SU-DHL-6 (cell line): ENCODE measurements around the gene LCMT1.

ENCODE experiments used
- H2AFZ ChIP-seq: fragments of 200-600 bp; sonication (generic); 2 replicates; pipeline ENCODE4 v1.6.1; 2014; ENCODE audit warnings: low read depth, mild to moderate bottlenecking, moderate library complexity, mixed read lengths, antibody characterized with exemption, low read length; ENCODE audit not compliant: severe bottlenecking
- H3F3A ChIP-seq: fragments of 200-600 bp; shearing (Covaris generic); 2 replicates; pipeline ENCODE4 v1.6.0; 2016; ENCODE audit warnings: antibody characterized with exemption, mild to moderate bottlenecking; ENCODE audit not compliant: insufficient read depth
- H3K27ac ChIP-seq: fragments of 200-600 bp; sonication (generic); 2 replicates; pipeline ENCODE4 v1.5.1; 2016; ENCODE audit warnings: low read depth, mild to moderate bottlenecking, low read length, moderate library complexity, mixed read lengths
- H3K27me3 ChIP-seq: fragments of 200-600 bp; sonication (generic), shearing (Covaris generic); 2 replicates; pipeline ENCODE4 v1.6.0; 2014; ENCODE audit warnings: mild to moderate bottlenecking, low read length
- H3K36me3 ChIP-seq: fragments of 200-600 bp; sonication (generic); 2 replicates; pipeline ENCODE4 v1.6.1; 2014; ENCODE audit warnings: mild to moderate bottlenecking, low read length, mixed read lengths
- H3K4me2 ChIP-seq: fragments of 300-600, 200-600 bp; shearing (Covaris generic), sonication (generic); 2 replicates; pipeline ENCODE4 v1.6.0; 2014; ENCODE audit warnings: low read length, low read depth, mild to moderate bottlenecking; ENCODE audit not compliant: poor library complexity, severe bottlenecking
- H3K4me3 ChIP-seq: fragments of 200-600 bp; sonication (generic); 2 replicates; pipeline ENCODE4 v1.5.1; 2014; ENCODE audit warnings: antibody characterized with exemption, low read length, mild to moderate bottlenecking, mixed read lengths; ENCODE audit not compliant: insufficient read depth, poor library complexity, severe bottlenecking
- H3K79me2 ChIP-seq: fragments of 200-600 bp; sonication (generic); 2 replicates; pipeline ENCODE4 v1.6.1; 2014; ENCODE audit warnings: mild to moderate bottlenecking, low read length, moderate library complexity; ENCODE audit not compliant: insufficient read depth
- H3K9ac ChIP-seq: fragments of 200-600 bp; sonication (generic); 2 replicates; pipeline ENCODE4 v1.7.0; 2014; ENCODE audit warnings: mild to moderate bottlenecking, low read length
- H3K9me2 ChIP-seq: fragments of 200-600 bp; sonication (generic); replicated peaks from 2 replicates; pipeline ENCODE4 v1.6.1; 2014; ENCODE audit warnings: low read length; ENCODE audit not compliant: insufficient read depth
- H3K9me3 ChIP-seq: fragments of 200-600 bp; sonication (generic); 2 replicates; pipeline ENCODE4 v1.6.1; 2014; ENCODE audit warnings: low read length, mixed read lengths; ENCODE audit not compliant: insufficient read depth
- H4K20me1 ChIP-seq: fragments of 200-600 bp; sonication (generic); 2 replicates; pipeline ENCODE4 v1.6.1; 2014; ENCODE audit warnings: low read depth, mild to moderate bottlenecking, antibody characterized with exemption, low read length, moderate library complexity, mixed read lengths
- EZH2phosphoT487 ChIP-seq: fragments of 200-600 bp; sonication (generic), shearing (Covaris generic); conservative IDR thresholded peaks from 2 replicates; pipeline ENCODE4 v1.6.1; 2018; ENCODE audit warnings: mild to moderate bottlenecking, antibody characterized with exemption, low read length, moderate library complexity, mixed read lengths
- TF ChIP-seq, protein P1 (sequence below): fragments of 200-600 bp; sonication (generic); IDR thresholded peaks from one replicate; pipeline ENCODE4 v1.5.1; 2017; ENCODE audit warnings: antibody characterized with exemption, mild to moderate bottlenecking, low read length, moderate library complexity; ENCODE audit not compliant: insufficient read depth, poor library complexity, severe bottlenecking

LCMT1 gene

DNA sequence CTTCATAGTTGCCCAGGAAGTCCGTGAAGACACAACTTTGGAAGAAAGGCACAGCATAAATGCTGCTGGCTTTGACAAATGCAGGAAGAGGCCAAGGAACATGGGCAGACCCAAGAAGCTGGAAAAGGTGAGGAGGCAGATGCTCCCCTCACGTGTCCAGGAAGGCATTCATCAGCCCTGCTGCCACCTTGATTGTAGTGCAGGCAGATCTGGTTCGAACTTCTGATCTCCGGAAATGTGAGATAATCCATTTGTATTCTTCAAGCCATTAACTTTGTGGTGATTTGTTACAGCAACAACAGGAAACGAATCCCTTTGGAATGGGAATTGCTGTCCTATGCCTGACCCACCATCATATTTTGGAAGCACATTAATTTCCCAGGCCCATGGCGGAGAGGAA lies 28.5 kb upstream of the LCMT1 start:
- Histone ChIP-seq H3K9me3 (no peaks in the 10 kb centered on the region), H3K79me2 (no peaks in the 10 kb centered on the region), H3K36me3 (no peaks in the 10 kb centered on the region), H3K4me3 (no peak overlapping the region), H3K27ac (no peak overlapping the region), H3F3A (no peaks in the 10 kb centered on the region), H3K9me2 (no peaks in the 10 kb centered on the region), H3K9ac (no peak overlapping the region), H2AFZ (no peak overlapping the region), H3K27me3 (no peaks in the 10 kb centered on the region), H3K4me2 (no peak overlapping the region), H4K20me1 (no peaks in the 10 kb centered on the region)
- TF ChIP-seq, protein P1, sequence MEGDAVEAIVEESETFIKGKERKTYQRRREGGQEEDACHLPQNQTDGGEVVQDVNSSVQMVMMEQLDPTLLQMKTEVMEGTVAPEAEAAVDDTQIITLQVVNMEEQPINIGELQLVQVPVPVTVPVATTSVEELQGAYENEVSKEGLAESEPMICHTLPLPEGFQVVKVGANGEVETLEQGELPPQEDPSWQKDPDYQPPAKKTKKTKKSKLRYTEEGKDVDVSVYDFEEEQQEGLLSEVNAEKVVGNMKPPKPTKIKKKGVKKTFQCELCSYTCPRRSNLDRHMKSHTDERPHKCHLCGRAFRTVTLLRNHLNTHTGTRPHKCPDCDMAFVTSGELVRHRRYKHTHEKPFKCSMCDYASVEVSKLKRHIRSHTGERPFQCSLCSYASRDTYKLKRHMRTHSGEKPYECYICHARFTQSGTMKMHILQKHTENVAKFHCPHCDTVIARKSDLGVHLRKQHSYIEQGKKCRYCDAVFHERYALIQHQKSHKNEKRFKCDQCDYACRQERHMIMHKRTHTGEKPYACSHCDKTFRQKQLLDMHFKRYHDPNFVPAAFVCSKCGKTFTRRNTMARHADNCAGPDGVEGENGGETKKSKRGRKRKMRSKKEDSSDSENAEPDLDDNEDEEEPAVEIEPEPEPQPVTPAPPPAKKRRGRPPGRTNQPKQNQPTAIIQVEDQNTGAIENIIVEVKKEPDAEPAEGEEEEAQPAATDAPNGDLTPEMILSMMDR: no peak
- no peak for TF ChIP-seq EZH2phosphoT487

DNA sequence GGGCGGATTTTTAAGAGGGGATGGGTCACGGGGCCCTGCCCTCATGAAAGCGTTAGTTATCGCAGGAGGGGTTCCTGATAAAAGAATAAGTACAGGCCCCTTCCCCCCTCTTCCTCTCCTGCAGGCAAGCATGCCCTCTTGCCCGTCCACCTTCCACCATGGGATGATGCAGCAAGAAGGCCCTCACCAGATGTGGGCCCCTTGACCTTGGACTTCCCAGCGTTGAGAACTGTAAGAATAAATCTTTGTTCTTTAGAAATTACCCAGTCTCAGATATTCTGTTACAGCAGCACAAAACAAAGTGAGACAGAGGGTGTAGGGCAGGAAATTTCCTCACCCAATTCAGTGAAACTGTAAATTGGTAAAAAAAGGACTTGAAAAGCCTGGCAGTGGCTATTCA lies 27.8 kb upstream of the LCMT1 start:
- no peaks in the 10 kb centered on the region for H4K20me1 ChIP-seq
- no peak overlapping the region for H3K9ac ChIP-seq
- H3F3A ChIP-seq: no peaks in the 10 kb centered on the region
- no peak overlapping the region for H3K4me2 ChIP-seq
- H3K36me3 ChIP-seq: no peaks in the 10 kb centered on the region
- no peaks in the 10 kb centered on the region for H3K9me3 ChIP-seq
- TF ChIP-seq, protein P1: no peak
- no peak for TF ChIP-seq EZH2phosphoT487
- no peak overlapping the region for H2AFZ ChIP-seq
- H3K9me2 ChIP-seq: no peaks in the 10 kb centered on the region
- H3K27ac ChIP-seq: no peak overlapping the region
- H3K79me2 ChIP-seq: no peaks in the 10 kb centered on the region
- H3K4me3 ChIP-seq: no peak overlapping the region
- no peaks in the 10 kb centered on the region for H3K27me3 ChIP-seq

- TF ChIP-seq EZH2phosphoT487: no peak
- TF ChIP-seq, protein P1: no peak
Observed at GRCh38 chr16:25084797-25085196, 26.7 kb upstream of the LCMT1 start.

DNA sequence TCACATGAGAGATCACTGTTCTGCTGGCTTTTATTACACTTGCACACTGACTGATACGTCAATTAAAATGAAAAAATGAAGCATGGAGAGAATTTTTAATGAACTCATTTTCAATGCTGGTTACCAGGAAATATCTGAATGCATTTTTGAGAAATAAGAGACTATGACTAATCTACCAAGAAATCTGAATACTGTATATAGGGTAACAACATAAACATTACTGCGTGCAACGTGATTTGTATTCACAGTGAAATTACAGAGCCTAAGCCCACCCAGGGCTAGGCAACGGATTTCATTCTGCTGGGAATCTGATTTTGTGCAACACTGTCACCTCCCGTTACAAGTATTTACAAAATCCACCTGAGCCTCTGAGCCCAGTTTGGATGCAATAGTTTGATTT lies 23.8 kb upstream of the LCMT1 start:
- no peaks in the 10 kb centered on the region for H3K79me2 ChIP-seq
- no peak overlapping the region for H3K4me2 ChIP-seq
- no peaks in the 10 kb centered on the region for H3K9me2 ChIP-seq
- H2AFZ ChIP-seq: no peak overlapping the region
- H3K4me3 ChIP-seq: no peak overlapping the region
- H3K36me3 ChIP-seq: no peaks in the 10 kb centered on the region
- no peak overlapping the region for H3K9ac ChIP-seq
- TF ChIP-seq, protein P1: no peak
- no peak for TF ChIP-seq EZH2phosphoT487
- H3F3A ChIP-seq: no peaks in the 10 kb centered on the region
- H3K9me3 ChIP-seq: no peaks in the 10 kb centered on the region
- H3K27ac ChIP-seq: no peak overlapping the region
- no peaks in the 10 kb centered on the region for H4K20me1 ChIP-seq
- no peaks in the 10 kb centered on the region for H3K27me3 ChIP-seq

More at GRCh38 chr16:25084797-25085196, 26.7 kb upstream of the LCMT1 start:
- Histone ChIP-seq H3K79me2 (no peaks in the 10 kb centered on the region), H3K4me2 (no peak overlapping the region), H3F3A (no peaks in the 10 kb centered on the region), H3K27ac (no peak overlapping the region), H3K9me3 (no peaks in the 10 kb centered on the region), H3K36me3 (no peaks in the 10 kb centered on the region), H3K9me2 (no peaks in the 10 kb centered on the region), H3K27me3 (no peaks in the 10 kb centered on the region), H3K9ac (no peak overlapping the region), H4K20me1 (no peaks in the 10 kb centered on the region), H3K4me3 (no peak overlapping the region), H2AFZ (no peak overlapping the region)
